IMR-90 (cell line): Measurements from ENCODE around the gene RAD18. TPM values are rescaled to one million over a fixed set of nuclear protein-coding genes. Genes with fewer than 3 reads are reported as not detected.

Experiments
- ATAC-seq: fragments of 200-7000 bp; cut with Tn5 transposase; 2 replicates; pipeline ENCODE4 v1.9.1; 2020; ENCODE audit warnings: low read depth, mild to moderate bottlenecking, moderate library complexity
- BruUV-seq: library from RNA; stranded (reverse); fragments of 400-500 nt; replicated peaks from 2 replicates; lab custom pipeline; 2021; lab: Mats Ljungman, UMichigan
- CTCF ChIA-PET: fragments of 300-600 bp; formaldehyde crosslinking; extraction: SDS; loops from one replicate; lab custom pipeline; 2021; ENCODE audit warnings: antibody characterized with exemption; lab: Yijun Ruan, JAX
- POLR2A ChIA-PET: fragments of 300-600 bp; sonication (Branson Sonifier 250); formaldehyde crosslinking; loops from one replicate; lab custom pipeline; 2022; ENCODE audit warnings: antibody characterized with exemption; ENCODE audit not compliant: unreplicated experiment; lab: Charles Lee
- DNase-seq: peaks from one replicate; pipeline ENCODE4 v3.0.0; 2013
- H2AFZ ChIP-seq: replicated peaks from 2 replicates; pipeline ENCODE3; 2013; ENCODE audit warnings: low read length, mild to moderate bottlenecking; ENCODE audit not compliant: poor library complexity
- H2AK5ac ChIP-seq: 2 replicates; pipeline ENCODE4 v1.6.1; 2013; ENCODE audit warnings: low read depth, low read length, inconsistent platforms
- H2AK9ac ChIP-seq: replicated peaks from 2 replicates; pipeline ENCODE3; 2013; ENCODE audit warnings: mild to moderate bottlenecking, low read depth, low read length, moderate library complexity; ENCODE audit not compliant: poor library complexity
- H2BK120ac ChIP-seq: 2 replicates; pipeline ENCODE4 v1.6.1; 2013; ENCODE audit warnings: low read depth, low read length, inconsistent platforms
- H2BK15ac ChIP-seq: 3 replicates; pipeline ENCODE4 v1.6.1; 2013; ENCODE audit warnings: low read depth, low read length, inconsistent platforms
- H2BK20ac ChIP-seq: 2 replicates; pipeline ENCODE4 v1.6.1; 2013; ENCODE audit warnings: low read depth, mild to moderate bottlenecking, inconsistent platforms, low read length, moderate library complexity
- H2BK5ac ChIP-seq: 2 replicates; pipeline ENCODE4 v1.6.1; 2013; ENCODE audit warnings: mild to moderate bottlenecking, low read depth, low read length, inconsistent platforms; ENCODE audit not compliant: poor library complexity, severe bottlenecking
- H3K14ac ChIP-seq: replicated peaks from 2 replicates; pipeline ENCODE4 v1.6.1; 2013; ENCODE audit warnings: low read depth, low read length, inconsistent platforms
- H3K18ac ChIP-seq: 2 replicates; pipeline ENCODE4 v1.6.1; 2013; ENCODE audit warnings: low read depth, low read length, control low read depth
- H3K23ac ChIP-seq: 2 replicates; pipeline ENCODE4 v1.6.1; 2013; ENCODE audit warnings: low read depth, low read length, inconsistent platforms
- H3K27ac ChIP-seq: 2 replicates; pipeline ENCODE4 v1.5.1; 2013; ENCODE audit warnings: mild to moderate bottlenecking, control low read depth, low read length; ENCODE audit not compliant: insufficient read depth
- H3K27me3 ChIP-seq: 2 replicates; pipeline ENCODE4 v1.6.1; 2013; ENCODE audit warnings: low read length; ENCODE audit not compliant: control insufficient read depth, insufficient read depth
- H3K36me3 ChIP-seq: 2 replicates; pipeline ENCODE4 v1.6.1; 2013; ENCODE audit warnings: low read length, mixed read lengths; ENCODE audit not compliant: control insufficient read depth, insufficient read depth
- H3K4ac ChIP-seq: 2 replicates; pipeline ENCODE4 v1.6.1; 2013; ENCODE audit warnings: low read depth, low read length, inconsistent platforms
- H3K4me1 ChIP-seq: 2 replicates; pipeline ENCODE4 v1.6.1; 2013; ENCODE audit warnings: low read length, mixed read lengths; ENCODE audit not compliant: control insufficient read depth, insufficient read depth
- H3K4me2 ChIP-seq: 2 replicates; pipeline ENCODE4 v1.6.1; 2013; ENCODE audit warnings: low read depth, mild to moderate bottlenecking, control low read depth, low read length, moderate library complexity
- H3K4me3 ChIP-seq: 2 replicates; pipeline ENCODE4 v1.5.1; 2013; ENCODE audit warnings: low read depth, mild to moderate bottlenecking, control low read depth, low read length, moderate library complexity; ENCODE audit not compliant: insufficient read depth
- H3K56ac ChIP-seq: 2 replicates; pipeline ENCODE4 v1.6.1; 2013; ENCODE audit warnings: low read length, inconsistent platforms; ENCODE audit not compliant: insufficient read depth; ENCODE audit errors: extremely low read depth
- H3K79me1 ChIP-seq, 2 experiments: 2 replicates each; pipeline ENCODE4 v1.6.1; 2013; ENCODE audit warnings: low read length in 2 of 2, inconsistent platforms in 1 of 2, low read depth in 1 of 2
- H3K9ac ChIP-seq: 2 replicates; pipeline ENCODE4 v1.6.1; 2013; ENCODE audit warnings: low read depth, low read length, control low read depth
- H3K9me1 ChIP-seq: 2 replicates; pipeline ENCODE4 v1.6.1; 2013; ENCODE audit warnings: low read length, inconsistent platforms; ENCODE audit not compliant: insufficient read depth
- H3K9me3 ChIP-seq: 2 replicates; pipeline ENCODE4 v1.6.1; 2013; ENCODE audit warnings: low read length; ENCODE audit not compliant: control insufficient read depth, insufficient read depth
- H4K20me1 ChIP-seq: 2 replicates; pipeline ENCODE4 v1.6.1; 2013; ENCODE audit warnings: low read length, inconsistent platforms; ENCODE audit not compliant: insufficient read depth
- H4K5ac ChIP-seq: 2 replicates; pipeline ENCODE4 v1.6.1; 2013; ENCODE audit warnings: mild to moderate bottlenecking, low read depth, low read length, control low read depth
- H4K8ac ChIP-seq, 2 experiments: 2 replicates each; pipeline ENCODE4 v1.6.1; 2013; ENCODE audit warnings: low read depth in 2 of 2, low read length in 2 of 2, control low read depth in 1 of 2, inconsistent platforms in 1 of 2
- H4K91ac ChIP-seq: 2 replicates; pipeline ENCODE4 v1.6.1; 2013; ENCODE audit warnings: low read depth, low read length, inconsistent platforms; ENCODE audit not compliant: insufficient read depth
- POLR2A ChIP-seq: IDR thresholded peaks from 2 replicates; pipeline ENCODE4 v1.6.1; 2012; ENCODE audit warnings: mild to moderate bottlenecking, low read depth, low read length
- WGBS, 2 experiments: methylation state at CpG; one replicate each; pipeline versions ENCODE4 v1.1.5 to v1.1.7; 2013; ENCODE audit warnings: missing lambda C conversion rate in 2 of 2; ENCODE audit not compliant: insufficient read length in 1 of 2; ENCODE audit errors: extremely low coverage in 2 of 2; 5-methylcytosine and 5-hydroxymethylcytosine counted together
- dilution Hi-C: fragments of 300-500 bp; cut with HindIII; formaldehyde crosslinking; loops from one replicate; pipeline ENCODE4 v1.14.3; 2018; ENCODE audit warnings: low sequenced_read_pairs; ENCODE audit not compliant: unreplicated experiment
- in situ Hi-C: fragments of 300-500 bp; cut with MboI; formaldehyde crosslinking; loops from 3 replicates; pipeline ENCODE4 v1.14.3; 2019; ENCODE audit warnings: low sequenced_read_pairs, inconsistent platforms, mixed read lengths
- intact Hi-C: fragments of 100-400 bp; cut with micrococcal nuclease; formaldehyde crosslinking; loops from 2 replicates; pipeline ENCODE4 v1.10.0; 2022
- polyA plus RNA-seq, 3 experiments: library from polyadenylated mRNA; depleted of rRNA; stranded (reverse); fragments of >200 nt; gene quantifications; 2 replicates each; pipeline ENCODE4 v1.2.3, GENCODE V29; 2012; ENCODE audit warnings: low replicate concordance in 1 of 3
- total RNA-seq: library from RNA; depleted of rRNA; stranded (reverse); fragments of >200 nt; gene quantifications from 2 replicates; pipeline ENCODE4 v1.2.3, GENCODE V29; 2012

The RAD18 gene
- total and polyA plus RNA-seq, 2 of the 4 experiments (the other 2 are of a cell fraction), result 8.2 to 17.2 TPM

- Histone ChIP-seq H2BK120ac (peak overlapping the region; percentile 50; the same call in 1 of the 2 replicates), H3K56ac (no peak overlapping the region), H2AK9ac (peak overlapping the region; percentile 66), H4K20me1 (no peaks in the 10 kb centered on the region), H4K5ac (peak overlapping the region; percentile 93; the same call in 1 of the 2 replicates), H3K27ac (no peak overlapping the region), H3K9ac (no peak overlapping the region), H3K14ac (peak overlapping the region; percentile 34; the same call in 1 of the 2 replicates), H2BK15ac (peak overlapping the region; percentile 68; the same call in 1 of the 3 replicates), H3K4ac (peak overlapping the region; percentile 67), H3K9me1 (peaks cover 9% of the 10 kb centered on the region; the same call in 1 of the 2 replicates), H3K18ac (peak overlapping the region; percentile 86; the same call in 1 of the 2 replicates), H2BK20ac (peak overlapping the region; percentile 59), H3K4me1 (peaks cover 9% of the 10 kb centered on the region; the same call in 1 of the 2 replicates), H3K9me3 (no peaks in the 10 kb centered on the region), H3K27me3 (no peaks in the 10 kb centered on the region), H3K4me3 (no peak overlapping the region), H3K36me3 (no peaks in the 10 kb centered on the region), H4K8ac (peak overlapping the region in 1 of 2 experiments; percentile 57; a peak in 2 of 4 replicates), H3K79me1 (peaks cover 0 to 5% of the 10 kb centered on the region in 2 experiments; a peak in 2 of 4 replicates), H2AFZ (no peak overlapping the region), H2BK5ac (peak overlapping the region; percentile 31), H2AK5ac (peak overlapping the region; percentile 57), H3K4me2 (no peak overlapping the region), H3K23ac (no peak overlapping the region), H4K91ac (peak overlapping the region; percentile 55)
- POLR2A ChIA-PET, result no interaction called here
- intact Hi-C loops, result no loop called here
- no CpG with 5 or more reads among the region's 4 CpGs for WGBS, 2 experiments
- dilution Hi-C loops, result no loop called here
- no peak for TF ChIP-seq POLR2A
- DNase-seq (peak; percentile 65), ATAC-seq (no peak)
- CTCF ChIA-PET, result no interaction called here
- in situ Hi-C loops, result no loop called here
- no TSS peak for BruUV-seq
Observed at GRCh38 chr3:8854656-8855055, 108.6 kb downstream of the RAD18 start.
